HFFc6 (cell line): ENCODE results near the gene IL1RAPL2. TPM values are rescaled to one million over a fixed set of nuclear protein-coding genes. Genes with fewer than 3 reads are reported as not detected.
"Not testable (repeated sequence)": the region's sequence is repeated elsewhere in the genome, so short reads cannot be mapped to it uniquely, and the experiment has no call there.

Source experiments
- DNase-seq: peaks from one replicate; pipeline ENCODE4 v3.0.0-alpha.2; 2018
- H3K27ac Mint-ChIP-seq: 2 replicates; pipeline ENCODE4 v1.8.0; 2020; ENCODE audit warnings: mild to moderate bottlenecking, mixed read lengths
- H3K27me3 Mint-ChIP-seq: 2 replicates; pipeline ENCODE4 v1.8.0; 2021; ENCODE audit warnings: mild to moderate bottlenecking, moderate library complexity, mixed read lengths; ENCODE audit not compliant: insufficient read depth
- H3K36me3 Mint-ChIP-seq: 2 replicates; pipeline ENCODE4 v1.8.0; 2021; ENCODE audit warnings: low read depth, mixed read lengths
- H3K4me1 Mint-ChIP-seq: 2 replicates; pipeline ENCODE4 v1.8.0; 2020; ENCODE audit warnings: low read depth, mixed read lengths
- H3K4me3 Mint-ChIP-seq: 2 replicates; pipeline ENCODE4 v1.8.0; 2020; ENCODE audit warnings: mild to moderate bottlenecking, moderate library complexity, mixed read lengths
- H3K9me3 Mint-ChIP-seq: 2 replicates; pipeline ENCODE4 v1.8.0; 2020; ENCODE audit warnings: mild to moderate bottlenecking, mixed read lengths
- total RNA-seq, 6 experiments: library from RNA; stranded (reverse); fragmentation: NEBNext Ultra II Directional; extraction: Animal tissue kit (Norgen Biotek cat#: 25700); gene quantifications; 2 replicates in 1 of 6; 3 replicates in 5 of 6; pipeline ENCODE4 v1.2.3, GENCODE V29; 2021
- TF ChIP-seq, protein P1 (sequence below): fragments of 200-600 bp; sonication (generic); IDR thresholded peaks from 2 replicates; pipeline ENCODE4 v1.5.0; 2021; ENCODE audit warnings: antibody characterized with exemption, mild to moderate bottlenecking

Gene IL1RAPL2
- total RNA-seq, 6 experiments from 2014 or later: 0.33 TPM; not detected in 5

DNA sequence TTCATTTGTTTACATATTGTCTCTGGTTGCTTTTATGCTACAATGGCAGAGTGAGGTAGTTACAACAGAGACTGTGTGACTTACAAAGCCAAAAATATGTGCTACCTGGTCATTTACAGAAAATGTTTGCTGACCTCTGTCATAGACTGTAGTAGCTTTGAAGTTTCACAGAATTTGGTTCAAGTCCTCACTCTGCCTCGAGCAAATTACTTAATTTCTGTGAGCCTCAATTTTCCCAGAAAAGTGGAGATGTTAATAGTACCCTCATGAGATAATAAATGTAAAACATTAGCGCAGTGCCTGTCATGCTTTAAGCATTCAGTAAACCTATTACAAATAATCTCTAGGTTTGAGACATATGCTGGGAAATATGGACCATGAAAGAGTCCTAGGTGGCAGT lies 1237.9 kb downstream of the IL1RAPL2 start:
- Mint-ChIP-seq H3K9me3 (peaks cover 7% of the 10 kb centered on the region), H3K4me3 (no peak overlapping the region), H3K27me3 (no peaks in the 10 kb centered on the region), H3K36me3 (no peaks in the 10 kb centered on the region), H3K4me1 (no peaks in the 10 kb centered on the region), H3K27ac (no peak overlapping the region)
- DNase-seq: no peak
- TF ChIP-seq, protein P1, sequence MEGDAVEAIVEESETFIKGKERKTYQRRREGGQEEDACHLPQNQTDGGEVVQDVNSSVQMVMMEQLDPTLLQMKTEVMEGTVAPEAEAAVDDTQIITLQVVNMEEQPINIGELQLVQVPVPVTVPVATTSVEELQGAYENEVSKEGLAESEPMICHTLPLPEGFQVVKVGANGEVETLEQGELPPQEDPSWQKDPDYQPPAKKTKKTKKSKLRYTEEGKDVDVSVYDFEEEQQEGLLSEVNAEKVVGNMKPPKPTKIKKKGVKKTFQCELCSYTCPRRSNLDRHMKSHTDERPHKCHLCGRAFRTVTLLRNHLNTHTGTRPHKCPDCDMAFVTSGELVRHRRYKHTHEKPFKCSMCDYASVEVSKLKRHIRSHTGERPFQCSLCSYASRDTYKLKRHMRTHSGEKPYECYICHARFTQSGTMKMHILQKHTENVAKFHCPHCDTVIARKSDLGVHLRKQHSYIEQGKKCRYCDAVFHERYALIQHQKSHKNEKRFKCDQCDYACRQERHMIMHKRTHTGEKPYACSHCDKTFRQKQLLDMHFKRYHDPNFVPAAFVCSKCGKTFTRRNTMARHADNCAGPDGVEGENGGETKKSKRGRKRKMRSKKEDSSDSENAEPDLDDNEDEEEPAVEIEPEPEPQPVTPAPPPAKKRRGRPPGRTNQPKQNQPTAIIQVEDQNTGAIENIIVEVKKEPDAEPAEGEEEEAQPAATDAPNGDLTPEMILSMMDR: no peak

DNA sequence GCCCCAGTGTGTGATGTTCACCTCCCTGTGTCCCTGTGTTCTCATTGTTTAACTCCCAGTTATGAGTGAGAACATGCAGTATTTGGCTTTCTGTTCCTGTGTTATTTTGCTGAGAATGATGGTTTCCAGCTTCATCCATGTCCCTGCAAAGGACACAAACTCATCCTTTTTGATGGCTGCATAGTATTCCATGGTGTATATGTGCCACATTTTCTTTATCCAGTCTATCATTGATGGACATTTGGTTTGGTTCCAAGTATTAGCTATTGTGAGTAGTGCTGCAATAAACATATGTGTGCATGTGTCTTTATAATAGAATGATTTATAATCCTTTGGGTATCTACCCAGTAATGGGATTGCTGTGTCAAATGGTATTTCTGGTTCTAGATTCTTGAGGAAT lies 1239.7 kb downstream of the IL1RAPL2 start:
- not testable (repeated sequence) for H3K27me3 Mint-ChIP-seq, H3K36me3 Mint-ChIP-seq, H3K4me3 Mint-ChIP-seq, DNase-seq, H3K27ac Mint-ChIP-seq, H3K4me1 Mint-ChIP-seq
- H3K9me3 Mint-ChIP-seq: peaks cover 13% of the 10 kb centered on the region

DNA sequence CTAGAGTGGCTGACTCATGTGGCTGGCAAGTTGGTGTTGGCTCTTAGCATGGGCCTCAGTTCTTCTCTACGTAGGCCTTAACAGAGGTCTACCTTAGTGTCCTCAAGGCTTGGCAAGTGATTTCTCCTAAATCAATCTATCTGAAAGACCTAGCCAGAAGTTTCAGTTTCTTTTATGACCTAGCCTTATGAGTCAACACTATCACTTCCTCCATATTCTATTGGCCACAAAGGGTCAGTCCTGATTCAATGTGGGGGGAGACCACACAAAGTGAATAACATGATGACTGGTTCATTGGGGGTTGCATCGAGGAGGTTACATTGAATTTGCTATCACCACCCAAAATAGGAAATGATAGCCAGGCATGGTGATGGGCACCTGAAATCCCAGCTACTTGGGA lies 1250.5 kb downstream of the IL1RAPL2 start:
- H3K9me3 Mint-ChIP-seq: peaks cover 11% of the 10 kb centered on the region
- no peak for DNase-seq
- H3K27me3 Mint-ChIP-seq: peaks cover 8% of the 10 kb centered on the region; the same call in 1 of the 2 replicates
- H3K4me3 Mint-ChIP-seq: no peak overlapping the region
- TF ChIP-seq, protein P1: no peak
- no peaks in the 10 kb centered on the region for H3K4me1 Mint-ChIP-seq
- H3K27ac Mint-ChIP-seq: no peak overlapping the region
- H3K36me3 Mint-ChIP-seq: no peaks in the 10 kb centered on the region
